IgD-negative memory B cell (primary cell): Measurements from ENCODE around the gene GPRIN2. TPM values are rescaled to one million over a fixed set of nuclear protein-coding genes. Genes with fewer than 3 reads are reported as not detected.
A peak's percentile ranks its signal among the peaks of the same experiment; 100 is the strongest.

Source experiments
- H3K27ac Mint-ChIP-seq, 3 donors: one replicate each; pipeline ENCODE4 v1.8.0; 2020 to 2022; ENCODE audit warnings: mild to moderate bottlenecking in 3 of 3, mixed read lengths in 3 of 3, moderate library complexity in 1 of 3
- H3K27me3 Mint-ChIP-seq: one replicate; pipeline ENCODE4 v1.8.0; 2021; ENCODE audit warnings: mixed read lengths
- H3K36me3 Mint-ChIP-seq: one replicate; pipeline ENCODE4 v1.8.0; 2020; ENCODE audit warnings: mild to moderate bottlenecking, mixed read lengths
- H3K4me1 Mint-ChIP-seq, 3 donors: one replicate each; pipeline ENCODE4 v1.8.0; 2020 to 2022; ENCODE audit warnings: mixed read lengths in 3 of 3, mild to moderate bottlenecking in 1 of 3
- H3K4me3 Mint-ChIP-seq, 4 donors: one replicate each; pipeline ENCODE4 v1.8.0; 2020 to 2022; ENCODE audit warnings: mild to moderate bottlenecking in 4 of 4, mixed read lengths in 4 of 4, moderate library complexity in 3 of 4
- H3K9me3 Mint-ChIP-seq, 3 donors: one replicate each; pipeline ENCODE4 v1.8.0; 2020 to 2021; ENCODE audit warnings: mixed read lengths in 3 of 3, mild to moderate bottlenecking in 1 of 3
- polyA plus RNA-seq: library from polyadenylated mRNA; unstranded; fragments of 300-500 nt; fragmentation: Illumina TruSeq; gene quantifications from one replicate; pipeline ENCODE4 v1.2.3, GENCODE V29; 2021

The GPRIN2 gene
- polyA plus RNA-seq, 1 donor from 2014 or later, result not detected

GRCh38 chr10:46555713-46556514, 544 bp downstream of the GPRIN2 start:
- H3K4me1 Mint-ChIP-seq, result peaks cover 0 to 4% (median 2%) of the 10 kb centered on the region in 3 donors
- H3K4me3 Mint-ChIP-seq, result peak overlapping the region in 2 of 4 donors; percentile 35 to 65
- H3K27ac Mint-ChIP-seq, result no peak overlapping the region
- H3K9me3 Mint-ChIP-seq, result peaks cover 0 to 4% (median 0%) of the 10 kb centered on the region in 3 donors
- H3K27me3 Mint-ChIP-seq, result peaks cover 6% of the 10 kb centered on the region
- peaks cover 2% of the 10 kb centered on the region for H3K36me3 Mint-ChIP-seq

DNA sequence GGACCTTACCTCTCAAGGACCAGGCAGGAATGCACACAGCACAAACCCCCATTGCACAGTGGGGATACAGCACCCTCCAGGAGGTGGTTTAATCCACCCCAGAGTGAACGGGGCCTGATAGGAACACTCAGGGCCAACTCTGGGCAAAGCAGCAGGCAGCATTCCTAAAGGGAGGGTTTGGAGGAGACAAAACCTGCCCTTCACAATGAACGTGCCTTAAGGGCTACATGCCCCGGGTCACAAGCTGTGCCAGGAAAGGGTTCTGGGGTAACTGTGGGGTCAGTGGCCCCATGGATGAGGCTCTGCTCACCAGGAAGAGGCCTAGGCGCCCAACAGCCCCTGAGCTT, 1.1 kb downstream of the GPRIN2 start:
- Mint-ChIP-seq H3K9me3 (peaks cover 0 to 4% (median 0%) of the 10 kb centered on the region in 3 donors), H3K36me3 (peaks cover 2% of the 10 kb centered on the region), H3K4me1 (peaks cover 0 to 4% (median 2%) of the 10 kb centered on the region in 3 donors), H3K27ac (no peak overlapping the region), H3K27me3 (peaks cover 6% of the 10 kb centered on the region), H3K4me3 (no peak overlapping the region)

GRCh38 chr10:46554166-46554781, 2.2 kb downstream of the GPRIN2 start:
- peaks cover 0 to 4% (median 2%) of the 10 kb centered on the region in 3 donors for H3K4me1 Mint-ChIP-seq
- no peak overlapping the region for H3K4me3 Mint-ChIP-seq
- peaks cover 6% of the 10 kb centered on the region for H3K27me3 Mint-ChIP-seq
- H3K27ac Mint-ChIP-seq, result no peak overlapping the region
- H3K36me3 Mint-ChIP-seq, result peaks cover 2% of the 10 kb centered on the region
- H3K9me3 Mint-ChIP-seq, result peaks cover 0 to 4% (median 0%) of the 10 kb centered on the region in 3 donors

GRCh38 chr10:46553238-46554049, 3.0 kb downstream of the GPRIN2 start:
- Mint-ChIP-seq H3K9me3 (peaks cover 0 to 4% (median 0%) of the 10 kb centered on the region in 3 donors), H3K36me3 (peaks cover 2% of the 10 kb centered on the region), H3K27me3 (peaks cover 6% of the 10 kb centered on the region), H3K4me1 (peaks cover 0 to 4% (median 2%) of the 10 kb centered on the region in 3 donors), H3K4me3 (no peak overlapping the region), H3K27ac (no peak overlapping the region)

DNA sequence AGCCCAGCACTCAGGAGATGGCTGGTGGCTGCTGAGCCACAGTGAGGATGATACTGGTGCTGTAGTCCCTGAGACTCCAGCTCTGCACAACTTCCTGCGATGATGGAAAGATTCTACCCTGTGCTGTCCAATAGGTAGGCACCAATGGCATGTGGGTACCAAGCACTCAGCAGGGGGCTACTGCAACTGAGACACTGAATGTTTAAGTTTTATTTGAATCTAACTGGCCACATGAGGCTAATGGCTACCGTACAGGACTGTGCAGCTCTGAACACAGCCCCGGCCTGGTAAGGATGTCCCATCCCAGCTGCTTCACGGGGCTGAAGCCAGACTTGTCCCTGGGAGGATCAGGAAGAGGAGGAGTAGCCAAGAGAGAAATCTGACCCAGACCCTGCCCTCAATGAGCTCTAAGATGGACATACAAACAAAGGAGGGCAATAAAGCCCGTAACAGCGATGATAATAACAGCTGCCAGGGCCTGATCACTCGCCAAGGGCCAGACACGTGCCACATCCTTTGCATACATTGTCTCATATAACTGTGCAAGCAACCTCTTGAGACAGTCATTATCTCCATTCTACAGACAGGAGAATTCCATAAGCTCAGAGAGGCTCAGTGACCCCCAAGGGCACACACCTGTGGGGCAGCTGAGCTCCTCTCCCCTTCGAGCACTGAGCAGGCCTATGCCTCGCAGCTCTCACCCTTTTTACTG, 3.8 kb downstream of the GPRIN2 start:
- Mint-ChIP-seq H3K4me3 (no peak overlapping the region), H3K9me3 (peaks cover 0 to 2% (median 0%) of the 10 kb centered on the region in 3 donors), H3K4me1 (peaks cover 0 to 4% (median 2%) of the 10 kb centered on the region in 3 donors), H3K36me3 (peaks cover 2% of the 10 kb centered on the region), H3K27ac (no peak overlapping the region), H3K27me3 (peaks cover 8% of the 10 kb centered on the region)

DNA sequence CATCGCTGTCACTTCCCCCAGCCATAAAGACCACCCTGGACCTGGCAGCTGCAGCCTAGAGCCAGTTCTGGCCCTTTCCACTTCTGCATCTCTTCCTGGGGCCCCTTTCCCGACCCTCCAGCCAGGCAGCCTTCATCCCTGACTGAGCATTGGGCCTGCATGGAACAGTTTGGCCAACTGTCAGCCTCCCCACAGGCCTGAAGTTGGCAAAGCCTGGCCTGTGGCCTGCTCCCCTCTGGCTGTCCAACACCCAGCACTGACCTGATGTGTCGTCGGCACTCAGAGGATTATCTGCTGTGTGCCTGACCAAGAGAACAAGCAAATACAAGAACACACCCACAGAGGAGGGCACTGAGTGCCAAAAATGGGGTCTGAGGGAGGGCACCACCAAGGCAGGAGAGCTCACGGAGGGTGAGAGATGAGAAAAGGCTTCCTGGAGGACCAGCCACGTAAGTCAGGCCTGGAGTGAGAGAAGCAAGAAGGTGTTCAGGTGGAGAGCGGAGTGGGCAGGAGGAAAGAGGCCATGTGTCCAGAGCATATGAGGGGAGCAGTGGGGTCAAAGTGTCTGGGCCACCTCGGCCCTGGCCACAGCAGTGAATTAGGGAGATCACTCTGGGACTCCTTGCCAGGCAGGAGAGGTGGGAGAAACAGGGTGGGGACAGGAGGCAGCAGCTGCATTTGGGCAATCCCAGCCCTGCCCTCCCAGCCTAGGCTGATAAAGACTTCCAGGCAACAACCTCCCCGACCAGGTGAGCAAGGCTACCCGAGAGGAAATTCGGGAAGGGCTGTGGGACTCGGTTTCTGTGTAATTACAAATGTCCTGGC, 4.5 kb downstream of the GPRIN2 start:
- H3K36me3 Mint-ChIP-seq, result no peaks in the 10 kb centered on the region
- H3K4me3 Mint-ChIP-seq, result no peak overlapping the region
- H3K4me1 Mint-ChIP-seq, result peaks cover 0 to 2% (median under 1%) of the 10 kb centered on the region in 3 donors
- H3K9me3 Mint-ChIP-seq, result no peaks in the 10 kb centered on the region
- H3K27me3 Mint-ChIP-seq, result peaks cover 8% of the 10 kb centered on the region
- no peak overlapping the region for H3K27ac Mint-ChIP-seq

- Mint-ChIP-seq H3K27me3 (peaks cover 6% of the 10 kb centered on the region), H3K27ac (no peak overlapping the region), H3K4me3 (no peak overlapping the region), H3K9me3 (no peaks in the 10 kb centered on the region), H3K36me3 (no peaks in the 10 kb centered on the region), H3K4me1 (peaks cover 0 to under 1% (median 0%) of the 10 kb centered on the region in 3 donors)
Measured at GRCh38 chr10:46550795-46551700, 5.4 kb downstream of the GPRIN2 start.

GRCh38 chr10:46550076-46550790, 6.2 kb downstream of the GPRIN2 start:
- H3K27me3 Mint-ChIP-seq, result peaks cover 2% of the 10 kb centered on the region
- no peaks in the 10 kb centered on the region for H3K9me3 Mint-ChIP-seq
- no peak overlapping the region for H3K4me3 Mint-ChIP-seq
- no peaks in the 10 kb centered on the region for H3K36me3 Mint-ChIP-seq
- H3K27ac Mint-ChIP-seq, result no peak overlapping the region
- no peaks in the 10 kb centered on the region for H3K4me1 Mint-ChIP-seq

GRCh38 chr10:46549171-46550075, 7.0 kb downstream of the GPRIN2 start:
- H3K4me1 Mint-ChIP-seq, result no peaks in the 10 kb centered on the region
- H3K36me3 Mint-ChIP-seq, result no peaks in the 10 kb centered on the region
- no peak overlapping the region for H3K27ac Mint-ChIP-seq
- peaks cover 2% of the 10 kb centered on the region for H3K27me3 Mint-ChIP-seq
- H3K4me3 Mint-ChIP-seq, result no peak overlapping the region
- no peaks in the 10 kb centered on the region for H3K9me3 Mint-ChIP-seq

DNA sequence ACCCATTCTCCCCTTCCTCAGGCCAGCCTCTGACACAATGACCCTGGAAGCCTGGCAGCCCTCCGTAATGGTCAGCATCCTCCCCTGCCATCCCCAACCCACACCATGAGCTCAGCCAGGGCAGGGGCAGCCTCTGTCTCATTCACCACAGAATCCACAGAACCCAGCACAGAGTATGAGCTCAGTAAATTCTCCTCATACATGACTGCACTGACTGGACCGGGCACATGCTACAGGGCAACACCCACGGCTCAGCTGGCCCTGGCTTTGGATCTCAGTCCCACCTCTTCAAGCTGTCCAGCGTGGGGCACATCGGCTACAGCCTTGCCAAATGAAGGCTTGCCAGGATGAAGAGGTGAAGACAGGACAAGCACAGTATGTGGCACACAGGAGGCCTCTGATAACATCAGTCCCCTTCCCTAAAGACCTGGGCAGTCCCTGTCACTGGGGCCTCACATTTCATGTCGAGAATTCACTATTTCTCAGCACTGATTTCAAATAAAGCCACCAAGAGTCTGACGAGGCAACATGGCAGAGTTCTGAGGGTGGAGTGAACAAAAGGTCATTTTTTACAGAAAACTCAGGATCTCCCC, 7.9 kb downstream of the GPRIN2 start:
- H3K36me3 Mint-ChIP-seq, result no peaks in the 10 kb centered on the region

GRCh38 chr10:46547541-46548497, 8.6 kb downstream of the GPRIN2 start:
- H3K27me3 Mint-ChIP-seq, result peaks cover 10% of the 10 kb centered on the region

More for the DNA sequence above, 7.9 kb downstream of the GPRIN2 start:
- H3K27ac Mint-ChIP-seq, result no peak overlapping the region
- H3K4me3 Mint-ChIP-seq, result no peak overlapping the region
- H3K27me3 Mint-ChIP-seq, result peaks cover 5% of the 10 kb centered on the region
- no peaks in the 10 kb centered on the region for H3K9me3 Mint-ChIP-seq
- H3K4me1 Mint-ChIP-seq, result no peaks in the 10 kb centered on the region

More at GRCh38 chr10:46547541-46548497, 8.6 kb downstream of the GPRIN2 start:
- Mint-ChIP-seq H3K4me1 (no peaks in the 10 kb centered on the region), H3K27ac (no peak overlapping the region), H3K36me3 (no peaks in the 10 kb centered on the region), H3K4me3 (no peak overlapping the region), H3K9me3 (no peaks in the 10 kb centered on the region)
